LHCN-M2 (cell line): ENCODE measurements around the gene OLFM3. TPM values are rescaled to one million over a fixed set of nuclear protein-coding genes. Genes with fewer than 3 reads are reported as not detected.

Source experiments
- DNase-seq: peaks from one replicate; pipeline ENCODE4 v3.0.0-alpha.2; 2012; ENCODE audit warnings: low read depth
- polyA plus RNA-seq: library from polyadenylated mRNA; unstranded; fragments of >200 nt; gene quantifications from one replicate; pipeline ENCODE4 v1.2.1, GENCODE V29; 2012; ENCODE audit warnings: missing spikeins
- total RNA-seq: library from RNA; depleted of rRNA; stranded (reverse); fragments of >200 nt; gene quantifications from 2 replicates; pipeline ENCODE4 v1.2.3, GENCODE V29; 2014; rRNA removed

Gene OLFM3
- total RNA-seq, result not detected in 2 replicates
- not detected for polyA plus RNA-seq

DNA sequence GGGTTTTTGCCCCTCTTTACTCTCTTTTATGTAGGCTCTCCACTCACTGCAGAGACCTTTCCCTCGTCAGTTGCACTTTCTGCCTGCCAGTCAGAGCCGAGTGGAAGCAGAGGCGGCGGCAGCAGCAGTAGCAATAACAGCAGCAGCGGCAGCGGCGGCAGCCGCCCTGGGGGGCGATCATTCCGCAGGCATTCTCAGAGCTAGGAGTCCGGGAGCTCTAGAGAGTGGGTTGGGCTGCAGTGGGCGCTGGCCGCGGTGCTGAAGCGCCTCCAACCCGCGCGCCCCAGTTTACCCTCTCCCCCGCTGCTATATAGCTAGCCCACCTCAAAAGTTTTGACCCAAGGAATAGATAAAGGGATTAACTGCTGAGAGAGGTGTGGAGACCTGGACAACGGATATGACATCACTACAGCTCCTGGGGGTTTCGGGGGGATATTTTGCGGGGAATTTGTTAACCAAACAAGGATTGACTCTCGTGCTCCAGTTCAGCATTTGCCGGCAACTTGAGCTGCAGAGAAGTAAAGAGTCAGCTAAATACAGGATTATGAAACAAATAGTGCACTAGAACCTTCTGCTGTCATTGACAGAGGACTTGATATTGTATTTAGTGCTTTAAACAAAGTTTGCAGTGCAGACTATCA lies at the start of gene OLFM3:
Gene OLFM3, minus strand, starts transcription at position 102 of the 641 bp plus-strand sequence.
- DNase-seq, result no peak

DNA sequence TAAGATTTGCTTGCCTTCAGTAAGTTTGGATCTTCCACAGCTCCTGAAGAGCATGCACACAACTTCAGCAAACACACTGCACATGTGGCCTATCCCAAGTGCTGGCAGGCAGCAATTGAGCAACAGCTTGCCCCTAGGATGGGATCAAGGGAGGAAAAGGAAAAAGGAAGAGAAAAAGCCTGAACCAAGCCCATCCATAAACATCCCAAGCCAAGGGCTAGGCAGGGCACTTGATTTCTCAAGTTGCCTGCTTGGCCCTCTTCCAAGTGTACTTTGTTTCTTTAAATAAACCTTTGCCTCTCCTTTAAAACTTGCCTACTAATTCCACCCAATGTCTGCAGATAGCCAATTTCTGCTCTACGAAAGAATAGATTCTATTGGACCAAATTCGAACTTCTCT lies 49.0 kb upstream of the OLFM3 start:
- no peak for DNase-seq

DNA sequence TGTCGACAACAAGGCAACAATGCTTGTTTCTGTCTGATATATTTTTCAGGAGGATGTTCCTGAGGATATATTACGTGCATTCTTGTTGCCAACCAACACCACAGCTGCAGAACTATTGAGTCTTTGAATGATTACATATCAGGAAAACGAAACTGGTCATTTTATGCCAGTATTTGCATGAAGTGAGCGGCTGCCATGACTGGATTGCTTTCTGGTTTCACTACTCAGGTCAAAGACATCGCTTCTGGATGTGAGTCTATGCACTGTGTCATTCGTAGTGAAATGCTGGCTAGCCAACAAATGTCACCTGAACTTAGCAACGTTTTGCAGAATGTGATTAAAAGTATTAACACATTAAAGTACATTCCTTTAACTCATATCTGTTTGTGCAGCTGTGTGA lies 35.8 kb upstream of the OLFM3 start:
- no peak for DNase-seq

DNA sequence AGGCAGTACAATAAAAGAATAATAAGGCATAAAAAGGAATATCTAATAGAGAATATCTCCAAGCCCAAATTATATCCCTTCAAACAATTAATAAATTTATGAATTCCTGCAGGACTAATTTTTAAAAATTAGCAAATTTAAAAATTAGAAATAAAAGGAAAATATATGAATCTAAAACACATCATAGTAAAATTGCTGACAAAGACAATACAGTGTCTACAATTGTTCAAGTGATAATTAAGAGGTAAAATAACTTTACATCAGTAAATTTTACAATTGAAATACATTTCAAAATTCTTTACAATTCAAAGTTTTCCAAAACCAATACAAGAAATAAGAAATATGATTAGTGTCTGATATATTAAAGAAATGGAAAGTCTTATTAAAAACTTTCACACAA lies 22.8 kb upstream of the OLFM3 start:
- DNase-seq, result no peak

- DNase-seq, result no peak
Observed at GRCh38 chr1:102015728-102016127, 19.0 kb upstream of the OLFM3 start.

GRCh38 chr1:102002057-102002456 lies 5.3 kb upstream of the OLFM3 start:
- no peak for DNase-seq

GRCh38 chr1:101995984-101996745 lies 561 bp downstream of the OLFM3 start:
- no peak for DNase-seq

DNA sequence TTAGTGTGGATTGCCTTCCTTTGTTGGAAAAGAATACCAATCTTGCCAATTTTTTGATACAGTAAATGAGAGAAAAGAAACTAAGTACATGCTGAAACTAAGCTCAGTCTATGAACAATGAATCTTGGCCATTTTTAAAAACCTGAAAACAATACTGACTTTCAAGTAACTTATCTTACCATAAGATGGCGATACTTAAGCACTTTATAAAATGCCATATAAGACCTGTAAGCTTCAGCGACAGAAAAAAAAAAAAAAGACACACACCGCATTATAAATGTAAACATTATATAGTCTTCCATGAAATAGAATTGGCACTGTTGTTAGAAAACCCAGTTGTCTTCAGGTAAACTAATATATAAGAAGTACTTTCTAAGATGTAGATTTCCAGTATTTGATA lies 3.0 kb downstream of the OLFM3 start:
- DNase-seq, result no peak

DNA sequence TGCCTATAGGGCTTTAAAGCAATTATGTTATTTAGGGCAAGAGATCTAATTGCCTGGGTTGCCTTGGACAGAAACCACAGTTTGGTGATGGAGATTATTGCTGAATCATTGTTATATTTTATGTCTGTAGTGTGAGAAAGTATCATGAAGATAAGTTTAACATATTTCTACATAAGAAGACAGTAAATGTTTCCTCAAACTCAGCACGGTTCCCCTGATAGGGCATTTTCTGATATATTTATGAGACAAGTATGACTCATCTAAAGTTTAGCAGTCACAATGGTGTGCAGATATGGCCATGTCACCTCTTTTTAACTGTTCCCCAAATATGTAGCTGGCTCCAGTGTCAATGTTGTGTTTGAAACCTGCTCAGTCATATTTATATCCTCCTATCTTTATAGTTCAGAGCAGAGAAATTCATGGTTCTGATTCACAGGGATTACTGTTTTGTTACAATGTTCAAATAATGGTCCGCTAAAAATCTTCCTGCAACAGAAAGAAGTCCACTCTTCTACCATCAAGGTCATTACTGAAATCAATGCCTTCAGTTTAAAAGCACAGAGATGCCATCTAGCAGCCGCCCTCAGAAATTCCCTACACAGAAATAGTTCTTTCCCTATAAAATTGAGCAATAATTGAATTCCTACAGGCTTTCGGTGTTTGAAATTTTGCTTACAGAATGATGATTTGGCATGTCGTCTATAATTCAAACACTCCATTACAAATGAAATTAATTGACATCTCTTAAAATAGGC lies 3.7 kb downstream of the OLFM3 start:
- DNase-seq, result no peak

DNA sequence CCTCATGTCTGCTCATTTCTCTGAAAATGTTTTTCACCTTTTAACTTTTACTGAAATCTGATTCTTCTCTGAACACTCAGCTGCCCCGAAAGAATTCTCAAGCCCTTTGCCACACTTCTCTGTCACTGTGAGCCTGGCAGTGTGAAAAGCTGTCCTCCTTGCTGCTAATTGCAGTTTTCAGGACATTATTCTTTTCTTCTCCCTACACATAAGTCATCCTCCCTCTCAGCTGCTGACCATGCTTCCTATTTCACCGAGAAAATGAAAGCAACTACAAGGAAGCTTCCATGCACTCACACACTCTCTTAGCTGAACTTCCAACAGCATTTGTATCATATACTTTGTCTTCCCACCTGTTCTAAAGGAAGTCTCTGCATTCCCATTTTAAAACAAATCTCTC lies 15.8 kb downstream of the OLFM3 start:
- no peak for DNase-seq

DNA sequence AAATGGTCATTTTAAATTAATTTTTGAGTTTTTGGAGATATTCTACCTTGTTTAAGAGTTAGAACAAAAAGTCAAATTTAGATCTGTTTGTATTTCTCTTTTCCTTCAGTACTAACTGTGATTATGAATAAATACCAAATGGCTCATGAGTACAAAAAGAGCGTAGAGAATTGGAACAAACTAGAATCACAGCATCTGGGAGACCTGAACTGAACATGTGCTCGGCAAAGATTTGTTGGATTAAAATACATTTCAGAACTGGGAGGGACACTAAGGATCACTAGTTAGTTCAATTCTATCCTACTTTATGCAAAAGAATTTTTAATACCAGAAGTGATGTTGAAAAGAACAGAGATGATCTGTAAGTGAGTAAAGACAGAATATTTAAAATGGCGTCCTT lies 19.5 kb downstream of the OLFM3 start:
- DNase-seq, result no peak

GRCh38 chr1:101976161-101976560 lies 20.6 kb downstream of the OLFM3 start:
- DNase-seq, result no peak

DNA sequence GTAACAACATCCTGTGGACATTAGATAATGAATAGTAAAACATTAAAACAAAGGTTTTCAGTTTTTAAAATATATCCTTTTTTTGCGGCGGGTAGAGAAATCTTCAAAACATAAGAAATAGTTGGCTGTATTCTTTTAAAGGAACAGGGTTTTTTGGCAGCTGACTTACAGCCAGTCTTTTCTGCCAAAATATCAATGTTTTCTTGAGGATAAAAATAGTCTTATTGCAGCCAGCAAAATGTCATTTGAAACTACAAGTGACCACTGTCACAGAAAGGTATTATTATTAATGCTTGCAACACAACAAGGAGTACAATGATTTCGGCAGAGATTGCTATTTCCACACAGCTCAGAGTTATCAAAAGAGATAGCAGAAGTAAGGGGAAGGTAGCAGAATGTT lies 21.4 kb downstream of the OLFM3 start:
- DNase-seq, result no peak

- no peak for DNase-seq
Observed at GRCh38 chr1:101974599-101975274, 22.0 kb downstream of the OLFM3 start.

- DNase-seq, result no peak
Observed at GRCh38 chr1:101971304-101971703, 25.4 kb downstream of the OLFM3 start.

GRCh38 chr1:101967871-101968270 lies 28.9 kb downstream of the OLFM3 start:
- no peak for DNase-seq

DNA sequence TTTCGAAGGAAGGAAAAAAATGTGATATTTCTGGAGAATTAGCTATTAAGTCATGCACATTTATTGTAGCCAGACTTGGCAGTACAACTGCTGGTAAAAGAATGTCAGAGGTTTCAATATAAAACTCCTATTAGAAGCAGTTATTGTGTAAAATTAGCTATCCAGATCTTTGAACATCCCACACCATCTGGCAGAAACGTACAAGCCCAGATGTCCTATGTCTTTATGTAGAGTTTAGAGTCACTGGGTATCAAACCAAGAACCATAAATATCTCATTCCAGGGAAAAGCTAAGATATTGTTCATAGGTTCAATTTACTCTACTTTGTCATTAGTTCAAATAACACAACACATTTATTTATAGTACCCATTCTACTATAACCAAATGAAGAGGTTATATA lies 31.4 kb downstream of the OLFM3 start:
- DNase-seq, result no peak

GRCh38 chr1:101964708-101965107 lies 32.0 kb downstream of the OLFM3 start:
- DNase-seq, result no peak

GRCh38 chr1:101960142-101960541 lies 36.6 kb downstream of the OLFM3 start:
- DNase-seq, result no peak

DNA sequence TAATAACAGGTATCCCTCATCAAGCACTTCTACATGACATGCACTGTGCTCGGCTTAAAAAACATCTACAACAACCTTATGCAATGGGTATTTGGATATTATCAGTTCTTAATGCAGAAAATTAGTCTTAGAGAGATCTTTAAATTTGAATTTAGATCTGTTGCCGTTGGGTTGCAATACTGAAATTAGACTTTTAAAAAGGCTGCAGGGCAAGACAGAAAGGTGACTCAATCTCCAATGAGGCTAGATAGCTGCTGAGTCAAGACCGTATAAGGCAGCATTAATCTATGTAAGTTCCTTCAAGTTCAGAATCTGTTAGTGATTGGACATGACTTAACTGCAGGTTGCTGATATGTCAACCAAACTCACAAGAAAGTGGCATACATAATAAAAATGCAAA lies 37.3 kb downstream of the OLFM3 start:
- DNase-seq, result no peak

DNA sequence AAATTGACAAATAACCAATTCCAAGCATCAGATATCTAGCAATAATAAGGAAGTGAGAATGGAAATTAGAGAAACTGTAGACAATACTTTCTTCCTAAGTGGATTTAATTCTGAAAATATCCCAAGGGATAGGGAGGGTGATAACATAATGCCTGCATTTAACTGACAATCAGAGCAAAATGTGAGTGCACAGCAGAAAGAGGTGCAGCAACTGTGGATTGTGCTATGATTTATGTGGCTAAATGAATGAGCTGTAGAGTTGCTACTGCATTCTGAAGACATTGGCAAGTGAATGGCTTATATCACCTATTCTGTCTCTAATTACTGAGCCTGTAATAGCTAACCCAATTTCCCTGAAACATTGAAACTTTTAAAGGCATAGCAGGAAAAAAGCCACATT lies 39.0 kb downstream of the OLFM3 start:
- DNase-seq, result no peak

GRCh38 chr1:101953623-101954022 lies 43.1 kb downstream of the OLFM3 start:
- DNase-seq, result no peak
